Activated naive CD8-positive, alpha-beta T cell treated with anti-CD3 and anti-CD28 coated beads, Interleukin-2, amount 50 U/mL, for 24 hours (primary cell): ENCODE data around the gene TMEM185B.
"Not testable (repeated sequence)": the region's sequence is repeated elsewhere in the genome, so short reads cannot be mapped to it uniquely, and the experiment has no call there.

Experiments
- ATAC-seq: fragments of 150-1000 bp; cut with Tn5 transposase; one replicate; pipeline ENCODE4 v1.10.0; 2021
- DNase-seq: peaks from one replicate; pipeline ENCODE4 v3.0.0; 2021
- H3K27ac Mint-ChIP-seq: one replicate; pipeline ENCODE4 v1.8.0; 2021; ENCODE audit warnings: mild to moderate bottlenecking, mixed read lengths
- H3K27me3 Mint-ChIP-seq: one replicate; pipeline ENCODE4 v1.8.0; 2021; ENCODE audit warnings: mixed read lengths
- H3K36me3 Mint-ChIP-seq: one replicate; pipeline ENCODE4 v1.8.0; 2021; ENCODE audit warnings: low read depth, mixed read lengths
- H3K4me1 Mint-ChIP-seq: one replicate; pipeline ENCODE4 v1.8.0; 2021; ENCODE audit warnings: mixed read lengths
- H3K4me3 Mint-ChIP-seq: one replicate; pipeline ENCODE4 v1.8.0; 2021; ENCODE audit warnings: mild to moderate bottlenecking, moderate library complexity, mixed read lengths
- H3K9me3 Mint-ChIP-seq: one replicate; pipeline ENCODE4 v1.8.0; 2021; ENCODE audit warnings: mixed read lengths

Gene TMEM185B

GRCh38 chr2:120243875-120244553 is 20.8 kb upstream of the TMEM185B start:
- H3K4me1 Mint-ChIP-seq: peaks cover 4% of the 10 kb centered on the region
- H3K27ac Mint-ChIP-seq: no peak overlapping the region
- DNase-seq (no peak), ATAC-seq (no peak)
- H3K4me3 Mint-ChIP-seq: no peak overlapping the region
- H3K27me3 Mint-ChIP-seq: peaks cover 20% of the 10 kb centered on the region
- peaks cover 5% of the 10 kb centered on the region for H3K9me3 Mint-ChIP-seq
- H3K36me3 Mint-ChIP-seq: no peaks in the 10 kb centered on the region

DNA sequence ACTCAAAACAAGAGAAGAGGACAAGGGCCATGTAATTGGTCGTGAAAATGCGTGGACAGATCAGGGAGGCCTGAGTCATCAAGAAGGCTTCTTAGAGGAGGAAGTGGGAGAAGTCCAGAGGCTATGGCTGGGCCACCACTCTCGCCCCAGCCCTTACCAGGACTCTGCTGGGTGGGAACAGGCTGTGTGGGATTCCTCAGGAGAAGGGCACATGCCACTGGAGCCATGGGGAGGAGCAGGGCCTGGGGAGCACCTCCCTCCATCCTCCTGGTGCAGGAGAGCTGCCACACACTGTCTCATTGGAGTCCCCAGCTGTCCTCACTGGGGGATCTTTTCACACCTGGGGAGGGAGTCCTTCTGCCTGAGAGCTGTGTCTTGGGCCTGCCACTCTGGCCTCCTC is 20.0 kb upstream of the TMEM185B start:
- H3K4me1 Mint-ChIP-seq: peaks cover 4% of the 10 kb centered on the region
- ATAC-seq (no peak), DNase-seq (no peak)
- peaks cover 12% of the 10 kb centered on the region for H3K27me3 Mint-ChIP-seq
- H3K4me3 Mint-ChIP-seq: no peak overlapping the region
- no peak overlapping the region for H3K27ac Mint-ChIP-seq
- peaks cover 5% of the 10 kb centered on the region for H3K9me3 Mint-ChIP-seq
- no peaks in the 10 kb centered on the region for H3K36me3 Mint-ChIP-seq

- Mint-ChIP-seq H3K4me1 (peaks cover 6% of the 10 kb centered on the region), H3K36me3 (no peaks in the 10 kb centered on the region), H3K4me3 (no peak overlapping the region), H3K27ac (peak overlapping the region; percentile 42), H3K9me3 (peaks cover 5% of the 10 kb centered on the region), H3K27me3 (peaks cover 3% of the 10 kb centered on the region)
- DNase-seq: no peak
- ATAC-seq: no peak
Observed at GRCh38 chr2:120241684-120242083, 18.5 kb upstream of the TMEM185B start.

- Mint-ChIP-seq H3K27me3 (no peaks in the 10 kb centered on the region), H3K4me1 (peaks cover 4% of the 10 kb centered on the region), H3K36me3 (no peaks in the 10 kb centered on the region), H3K27ac (no peak overlapping the region), H3K4me3 (no peak overlapping the region), H3K9me3 (peaks cover 5% of the 10 kb centered on the region)
- DNase-seq (no peak), ATAC-seq (no peak)
Observed at GRCh38 chr2:120240901-120241429, 17.8 kb upstream of the TMEM185B start.

DNA sequence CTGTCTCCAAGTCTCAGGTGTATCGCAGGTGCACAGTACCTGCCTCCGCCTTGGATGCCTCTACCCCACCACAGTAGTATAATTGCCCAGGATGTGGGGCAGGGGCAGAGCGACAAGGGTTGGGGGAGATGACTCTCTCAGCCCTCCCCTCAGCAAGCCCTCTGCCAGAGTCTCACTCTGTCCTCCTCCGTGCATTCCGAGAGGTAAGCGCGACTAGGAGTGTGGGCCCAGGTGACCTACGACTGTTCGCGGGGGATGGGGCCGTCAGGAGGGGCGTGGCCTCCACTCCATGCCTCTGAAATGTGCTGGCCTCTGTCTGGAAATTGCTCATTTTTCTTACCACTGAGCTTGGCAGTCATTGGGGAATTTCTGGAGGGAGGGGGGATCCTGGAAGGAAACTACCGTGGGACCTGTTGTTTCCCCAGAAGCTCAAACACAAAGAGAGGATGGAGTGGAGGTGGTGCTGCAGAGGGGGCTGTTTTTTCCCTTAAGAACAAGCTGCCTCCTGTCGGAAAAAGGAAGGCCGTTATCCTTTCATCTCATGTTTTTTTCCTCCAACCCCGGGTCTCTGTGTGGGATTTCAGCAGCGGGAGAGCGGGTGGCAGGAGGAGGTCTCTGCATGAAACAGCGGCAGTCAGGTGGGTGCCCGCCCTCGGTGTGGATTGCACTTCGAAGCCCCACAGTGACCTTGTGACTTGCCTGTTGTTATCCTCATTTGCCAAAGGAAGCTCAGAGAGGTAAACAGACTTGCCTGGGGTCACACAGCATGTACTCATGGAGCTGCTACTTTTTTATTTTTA is 16.5 kb upstream of the TMEM185B start:
- DNase-seq: no peak
- Mint-ChIP-seq H3K4me1 (peaks cover 4% of the 10 kb centered on the region), H3K4me3 (no peak overlapping the region), H3K27me3 (no peaks in the 10 kb centered on the region), H3K9me3 (peaks cover 5% of the 10 kb centered on the region), H3K36me3 (no peaks in the 10 kb centered on the region), H3K27ac (no peak overlapping the region)
- ATAC-seq: no peak

GRCh38 chr2:120238728-120239487 is 15.7 kb upstream of the TMEM185B start:
- DNase-seq (no peak), ATAC-seq (no peak)
- Mint-ChIP-seq H3K4me1 (peaks cover 4% of the 10 kb centered on the region), H3K4me3 (no peak overlapping the region), H3K27me3 (no peaks in the 10 kb centered on the region), H3K27ac (no peak overlapping the region), H3K9me3 (peaks cover 3% of the 10 kb centered on the region), H3K36me3 (no peaks in the 10 kb centered on the region)

DNA sequence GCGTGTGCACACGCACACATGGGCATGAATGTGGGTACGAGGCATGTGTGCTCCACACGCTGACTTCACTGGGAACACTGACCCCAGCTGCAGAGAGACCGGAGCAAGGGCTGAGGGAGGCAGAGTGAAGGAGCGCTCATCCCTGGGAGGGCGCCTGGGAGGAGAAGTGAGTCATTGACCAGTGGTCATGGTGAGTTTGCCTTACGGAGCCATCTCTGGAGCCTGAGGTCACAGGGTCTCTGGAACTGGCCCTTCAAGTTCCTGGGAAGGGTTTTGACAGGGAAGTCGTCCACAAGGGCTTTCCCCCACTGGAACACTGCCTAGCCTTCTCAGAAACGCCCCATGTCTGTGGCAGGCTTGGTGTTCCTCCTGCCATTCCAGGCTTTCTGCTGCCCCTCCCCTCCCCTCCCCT is 14.3 kb upstream of the TMEM185B start:
- no peak overlapping the region for H3K27ac Mint-ChIP-seq
- no peak overlapping the region for H3K4me3 Mint-ChIP-seq
- no peak for ATAC-seq

GRCh38 chr2:120236791-120237190 is 13.6 kb upstream of the TMEM185B start:
- no peaks in the 10 kb centered on the region for H3K9me3 Mint-ChIP-seq

More for the DNA sequence above, 14.3 kb upstream of the TMEM185B start:
- no peaks in the 10 kb centered on the region for H3K9me3 Mint-ChIP-seq
- no peaks in the 10 kb centered on the region for H3K36me3 Mint-ChIP-seq
- DNase-seq: no peak
- peaks cover 15% of the 10 kb centered on the region for H3K4me1 Mint-ChIP-seq
- no peaks in the 10 kb centered on the region for H3K27me3 Mint-ChIP-seq

GRCh38 chr2:120236316-120236715 is 13.1 kb upstream of the TMEM185B start:
- Mint-ChIP-seq H3K27ac (no peak overlapping the region), H3K4me1 (peaks cover 27% of the 10 kb centered on the region), H3K36me3 (no peaks in the 10 kb centered on the region), H3K4me3 (no peak overlapping the region), H3K9me3 (no peaks in the 10 kb centered on the region), H3K27me3 (no peaks in the 10 kb centered on the region)
- ATAC-seq: no peak
- no peak for DNase-seq

More at GRCh38 chr2:120236791-120237190, 13.6 kb upstream of the TMEM185B start:
- ATAC-seq: no peak
- H3K27ac Mint-ChIP-seq: no peak overlapping the region
- H3K4me3 Mint-ChIP-seq: no peak overlapping the region
- no peaks in the 10 kb centered on the region for H3K27me3 Mint-ChIP-seq
- peaks cover 22% of the 10 kb centered on the region for H3K4me1 Mint-ChIP-seq
- no peaks in the 10 kb centered on the region for H3K36me3 Mint-ChIP-seq
- no peak for DNase-seq

- no peak overlapping the region for H3K27ac Mint-ChIP-seq
- no peaks in the 10 kb centered on the region for H3K27me3 Mint-ChIP-seq
- no peak for ATAC-seq
- H3K4me1 Mint-ChIP-seq: peaks cover 33% of the 10 kb centered on the region
- no peak overlapping the region for H3K4me3 Mint-ChIP-seq
- H3K9me3 Mint-ChIP-seq: no peaks in the 10 kb centered on the region
- no peak for DNase-seq
- no peaks in the 10 kb centered on the region for H3K36me3 Mint-ChIP-seq
Observed at GRCh38 chr2:120235681-120236080, 12.5 kb upstream of the TMEM185B start.

GRCh38 chr2:120235158-120235557 is 12.0 kb upstream of the TMEM185B start:
- not testable (repeated sequence) for H3K36me3 Mint-ChIP-seq, ATAC-seq, H3K9me3 Mint-ChIP-seq, H3K27ac Mint-ChIP-seq, DNase-seq, H3K27me3 Mint-ChIP-seq, H3K4me3 Mint-ChIP-seq
- H3K4me1 Mint-ChIP-seq: peaks cover 37% of the 10 kb centered on the region

- H3K36me3 Mint-ChIP-seq: no peaks in the 10 kb centered on the region
- peaks cover 51% of the 10 kb centered on the region for H3K4me1 Mint-ChIP-seq
- peak overlapping the region; percentile 97 for H3K27ac Mint-ChIP-seq
- H3K27me3 Mint-ChIP-seq: no peaks in the 10 kb centered on the region
- ATAC-seq: no peak
- H3K9me3 Mint-ChIP-seq: no peaks in the 10 kb centered on the region
- DNase-seq: no peak
- peak overlapping the region; percentile 90 for H3K4me3 Mint-ChIP-seq
Observed at GRCh38 chr2:120233292-120233691, 10.1 kb upstream of the TMEM185B start.

GRCh38 chr2:120231974-120232635 is 8.9 kb upstream of the TMEM185B start:
- ATAC-seq (peak; percentile 84), DNase-seq (peak; percentile 67)
- H3K27ac Mint-ChIP-seq: peak overlapping the region; percentile 97
- peak overlapping the region; percentile 90 for H3K4me3 Mint-ChIP-seq
- H3K36me3 Mint-ChIP-seq: no peaks in the 10 kb centered on the region
- no peaks in the 10 kb centered on the region for H3K27me3 Mint-ChIP-seq
- peaks cover 61% of the 10 kb centered on the region for H3K4me1 Mint-ChIP-seq
- H3K9me3 Mint-ChIP-seq: no peaks in the 10 kb centered on the region

DNA sequence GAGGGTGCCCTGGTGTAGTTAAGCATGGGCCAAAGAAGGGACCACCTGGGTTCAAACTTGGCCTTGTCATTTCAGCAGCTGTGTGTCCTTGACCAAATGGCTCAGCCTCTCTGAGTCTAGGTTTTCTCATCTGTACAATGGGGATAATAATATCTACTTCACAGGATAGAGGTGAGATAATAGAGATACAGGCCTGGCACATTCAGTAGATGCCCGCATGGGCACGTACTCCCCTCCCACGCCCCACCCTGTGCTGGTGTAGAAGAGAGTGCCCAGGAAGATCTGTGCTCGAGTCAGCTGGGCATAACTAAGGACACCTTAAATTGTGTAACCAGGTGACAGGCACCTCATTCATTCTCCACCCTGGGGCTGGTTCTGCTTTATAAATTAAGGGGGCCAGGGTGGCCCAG is 8.4 kb upstream of the TMEM185B start:
- Mint-ChIP-seq H3K4me3 (peak overlapping the region; percentile 90), H3K36me3 (no peaks in the 10 kb centered on the region), H3K27me3 (no peaks in the 10 kb centered on the region), H3K4me1 (peaks cover 63% of the 10 kb centered on the region), H3K27ac (peak overlapping the region; percentile 97), H3K9me3 (no peaks in the 10 kb centered on the region)
- DNase-seq: peak; percentile 60
- peak; percentile 30 for ATAC-seq
